K562 (cell line): ENCODE data around the gene SMC4. TPM values are rescaled to one million over a fixed set of nuclear protein-coding genes. Genes with fewer than 3 reads are reported as not detected.

Experiments used
- ATAC-seq: fragments of 200-7000 bp; cut with Tn5 transposase; 3 replicates; pipeline ENCODE4 v1.9.1; 2020; ENCODE audit warnings: moderate library complexity
- BruUV-seq: library from RNA; stranded (reverse); fragments of 400-500 nt; replicated peaks from 2 replicates; lab custom pipeline; 2021; lab: Mats Ljungman, UMichigan
- CTCF ChIA-PET: fragments of 300-600 bp; formaldehyde crosslinking; extraction: SDS; loops from one replicate; lab custom pipeline; 2021; ENCODE audit warnings: low intra/inter-chr PET ratio; lab: Yijun Ruan, JAX
- POLR2A ChIA-PET: fragments of 300-600, 350-650 bp; sonication (Branson Sonifier 250); formaldehyde crosslinking; extraction: SDS; loops from one replicate; lab custom pipeline; 2021; ENCODE audit warnings: antibody characterized with exemption, inconsistent platforms; lab: Yijun Ruan, JAX
- DNase-seq, 4 experiments: peaks; one replicate each; pipeline versions ENCODE4 v3.0.0 to v3.0.0-alpha.2; 2011 to 2018; ENCODE audit warnings: low spot score in 3 of 4, mixed read lengths in 3 of 4; ENCODE audit errors: extremely low read depth in 1 of 4
- FAIRE-seq: peaks from 2 replicates; lab custom pipeline; 2011; peaks lifted over from hg19 to GRCh38; lab: Jason Lieb, UNC
- H2AFZ ChIP-seq: 2 replicates; pipeline ENCODE4 v1.6.0; 2011; ENCODE audit warnings: low read depth, low read length, control low read depth, inconsistent platforms
- H3K27ac ChIP-seq: fragments of 200-600 bp; 3 replicates; pipeline ENCODE4 v1.8.0; 2011; ENCODE audit warnings: low read depth, mild to moderate bottlenecking, control low read depth, inconsistent platforms, low read length, moderate library complexity, mixed read lengths; ENCODE audit errors: extremely low read depth
- H3K27me3 ChIP-seq, 2 experiments: fragments of 300-600 bp in 1 of 2; 2 replicates in 1 of 2; 3 replicates in 1 of 2; pipeline versions ENCODE4 v1.6.0 to v1.8.0; 2011; ENCODE audit warnings: inconsistent platforms in 2 of 2, low read length in 2 of 2, mild to moderate bottlenecking in 1 of 2, mixed read lengths in 1 of 2, moderate library complexity in 1 of 2; ENCODE audit not compliant: control insufficient read depth in 2 of 2, insufficient read depth in 2 of 2
- H3K36me3 ChIP-seq: fragments of 300-600 bp; 3 replicates; pipeline ENCODE4 v1.8.0; 2011; ENCODE audit warnings: mild to moderate bottlenecking, low read length, inconsistent platforms; ENCODE audit not compliant: control insufficient read depth, insufficient read depth
- H3K4me1 ChIP-seq, 2 experiments: fragments of 200-600 bp in 1 of 2; replicated peaks in 1 of 2; 2 replicates in 1 of 2; 3 replicates in 1 of 2; pipeline versions ENCODE4 v1.5.1 to v1.8.0; 2011; ENCODE audit warnings: inconsistent platforms in 2 of 2, low read length in 2 of 2, mild to moderate bottlenecking in 1 of 2, mixed read lengths in 1 of 2, moderate library complexity in 1 of 2; ENCODE audit not compliant: control insufficient read depth in 2 of 2, insufficient read depth in 2 of 2
- H3K4me2 ChIP-seq: 2 replicates; pipeline ENCODE4 v1.6.1; 2011; ENCODE audit warnings: low read length, control low read depth, inconsistent platforms, mixed read lengths; ENCODE audit not compliant: insufficient read depth
- H3K4me3 ChIP-seq: fragments of 200-600 bp; sonication (generic), shearing (Covaris generic); 2 replicates; pipeline ENCODE4 v1.5.1; 2016; ENCODE audit warnings: control low read depth, inconsistent platforms
- H3K79me2 ChIP-seq: fragments of 200-600 bp; 3 replicates; pipeline ENCODE4 v1.8.0; 2011; ENCODE audit warnings: low read length, inconsistent platforms; ENCODE audit not compliant: control insufficient read depth, insufficient read depth
- H3K9ac ChIP-seq, 2 experiments: 2 replicates each; pipeline versions ENCODE4 v1.6.0 to v1.6.1; 2011; ENCODE audit warnings: low read depth in 2 of 2, low read length in 2 of 2, control low read depth in 1 of 2, inconsistent platforms in 1 of 2, mild to moderate bottlenecking in 1 of 2, mixed read lengths in 1 of 2; ENCODE audit not compliant: insufficient read depth in 1 of 2
- H3K9me1 ChIP-seq: one replicate; pipeline ENCODE4 v1.6.0; 2011; ENCODE audit warnings: inconsistent platforms, mild to moderate bottlenecking, low read length, moderate library complexity; ENCODE audit not compliant: control insufficient read depth, insufficient read depth
- H3K9me3 ChIP-seq: replicated peaks from 2 replicates; pipeline ENCODE4 v1.5.1; 2011; ENCODE audit warnings: low read depth, low read length, inconsistent platforms; ENCODE audit not compliant: control insufficient read depth, insufficient read depth
- H4K20me1 ChIP-seq: replicated peaks from 2 replicates; pipeline ENCODE4 v1.6.1; 2011; ENCODE audit warnings: low read length, inconsistent platforms, mixed read lengths; ENCODE audit not compliant: control insufficient read depth, insufficient read depth
- E2F4 ChIP-seq: sonication (generic); formaldehyde crosslinking; IDR thresholded peaks from 2 replicates; pipeline ENCODE4 v1.8.0; 2022; ENCODE audit warnings: mild to moderate bottlenecking, low read depth, missing genetic modification reagents
- EGR1 ChIP-seq: fragments of 450-650 bp; conservative IDR thresholded peaks from 2 replicates; pipeline ENCODE4 v1.6.1; 2017; ENCODE audit warnings: mild to moderate bottlenecking
- IFI16 ChIP-seq: fragments of 250-450 bp; sonication (Bioruptor Pico); IDR thresholded peaks from 2 replicates; pipeline ENCODE4 v2.1.2; 2022; ENCODE audit warnings: mild to moderate bottlenecking, inconsistent platforms
- NRF1 ChIP-seq, 2 experiments: fragments of 450-650 bp; IDR thresholded peaks in 1 of 2; conservative IDR thresholded peaks in 1 of 2; 2 replicates each; pipeline ENCODE4 v1.6.1; 2014; ENCODE audit warnings: mild to moderate bottlenecking in 2 of 2
- ZNF175 ChIP-seq: fragments of 200-800 bp; sonication (Bioruptor generic); IDR thresholded peaks from 2 replicates; pipeline ENCODE4 v1.6.1; 2016; ENCODE audit warnings: low read depth, mild to moderate bottlenecking, missing genetic modification characterization, missing compliant biosample characterization
- ZNF253 ChIP-seq: fragments of 250-450 bp; sonication (Bioruptor Pico); conservative IDR thresholded peaks from 2 replicates; pipeline ENCODE4 v1.6.1; 2021; ENCODE audit warnings: mild to moderate bottlenecking
- WGBS: fragments of 100-300 bp; shearing (Covaris generic); methylation state at CpG from one replicate; pipeline ENCODE4 v1.1.6; 2016; ENCODE audit warnings: low coverage, mixed read lengths; ENCODE audit not compliant: insufficient coverage; ENCODE audit errors: missing lambda C conversion rate; 5-methylcytosine and 5-hydroxymethylcytosine counted together
- in situ Hi-C: fragments of 300-500 bp; cut with MboI; formaldehyde crosslinking; loops from 4 replicates; pipeline ENCODE4 v1.15.0; 2018; ENCODE audit warnings: inconsistent platforms, mixed read lengths
- intact Hi-C: fragments of 100-400 bp; cut with micrococcal nuclease; formaldehyde crosslinking; loops from 2 replicates; pipeline ENCODE4 v1.14.2; 2022
- polyA plus RNA-seq, 8 experiments: library from polyadenylated mRNA; depleted of rRNA in 4 of 8; stranded (reverse) in 5 of 8; unstranded in 3 of 8; fragments of >200 nt; fragmentation: Nextera tagmentation in 2 of 8; fragmentation: Illumina TruSeq in 1 of 8; extraction: Ambion mirVana in 2 of 8; extraction: Trizol in 1 of 8; gene quantifications; 2 replicates each; pipeline versions ENCODE4 v1.2.1 to v1.2.3, GENCODE V29; 2011 to 2014; ENCODE audit warnings: inconsistent platforms in 1 of 8, missing spikeins in 1 of 8
- total RNA-seq, 7 experiments: library from RNA; depleted of rRNA in 6 of 7; stranded (reverse); fragments of >200 nt in 6 of 7; fragmentation: Illumina TruSeq in 2 of 7; extraction: Trizol in 2 of 7; gene quantifications; 2 replicates each; pipeline versions ENCODE4 v1.2.1 to v1.2.3, GENCODE V29; 2011 to 2021; ENCODE audit warnings: low replicate concordance in 1 of 7

SMC4 gene
- total and polyA plus RNA-seq, 9 of the 15 experiments (the other 6 are each of a cell fraction or from before 2014, with no cell fraction given), result 87.9 to 347 (median 176) TPM

- H2AFZ ChIP-seq, result no peak overlapping the region; the same call in 1 of the 2 replicates
- intact Hi-C loops, result no loop called here
- POLR2A ChIA-PET, result interaction anchor here (6.8 kb wide), 1 partner anchor 11 kb away, joined by 51 read pairs; the partner anchor contains the start of gene TRIM59
- TF ChIP-seq EGR1, result no peak
- TF ChIP-seq, all 486 proteins: peak for 0
- H4K20me1 ChIP-seq, result no peaks in the 10 kb centered on the region
- no peaks in the 10 kb centered on the region for H3K9me3 ChIP-seq
- H3K9ac ChIP-seq, result no peak overlapping the region
- FAIRE-seq (no peak), DNase-seq (no peak), ATAC-seq (peak; percentile 42)
- CTCF ChIA-PET, result no interaction called here
- 35% methylated on average over 3 of the region's 3 CpGs for WGBS
- peaks cover 10 to 14% of the 10 kb centered on the region in 2 experiments for H3K4me1 ChIP-seq
- H3K36me3 ChIP-seq, result no peaks in the 10 kb centered on the region
- no peaks in the 10 kb centered on the region for H3K9me1 ChIP-seq
- no peaks in the 10 kb centered on the region for H3K27me3 ChIP-seq
- in situ Hi-C loops, result loop anchor here (25.0 kb wide), 1 partner anchor 573 kb away; no protein-coding TSS in a partner anchor
- H3K27ac ChIP-seq, result no peak overlapping the region
- no peak overlapping the region; the same call in 1 of the 2 replicates for H3K4me2 ChIP-seq
- no peak overlapping the region for H3K4me3 ChIP-seq
- no TSS peak for BruUV-seq
- H3K79me2 ChIP-seq, result no peaks in the 10 kb centered on the region
Measured at GRCh38 chr3:160460033-160460432, 60.6 kb downstream of the SMC4 start.

GRCh38 chr3:160464321-160464720 is 64.9 kb downstream of the SMC4 start:
- Histone ChIP-seq H4K20me1 (no peaks in the 10 kb centered on the region), H3K4me2 (no peak overlapping the region), H3K36me3 (no peaks in the 10 kb centered on the region), H3K4me3 (no peak overlapping the region), H3K9me1 (no peaks in the 10 kb centered on the region), H3K27me3 (no peaks in the 10 kb centered on the region), H3K4me1 (peaks cover 0 to 13% of the 10 kb centered on the region in 2 experiments; a peak in 4 of 5 replicates), H2AFZ (no peak overlapping the region), H3K27ac (no peak overlapping the region), H3K79me2 (no peaks in the 10 kb centered on the region), H3K9me3 (no peaks in the 10 kb centered on the region), H3K9ac (no peak overlapping the region)
- in situ Hi-C loops, result loop anchor here (25.0 kb wide), 1 partner anchor 577 kb away; no protein-coding TSS in a partner anchor
- CTCF ChIA-PET, result no interaction called here
- BruUV-seq, result no TSS peak
- 12% methylated on average over 2 of the region's 2 CpGs for WGBS
- no peak for FAIRE-seq
- no peak for DNase-seq
- intact Hi-C loops, result no loop called here
- no peak for ATAC-seq
- POLR2A ChIA-PET, result interaction anchor here (1.1 kb wide), 1 partner anchor 14 kb away, joined by 6 read pairs; the partner anchor contains the start of gene TRIM59
- TF ChIP-seq E2F4 (no peak), ZNF253 (CRISPR knock-in tag) (no peak), IFI16 (CRISPR knock-in tag) (no peak), NRF1 (conservative IDR thresholded peaks at IDR 0.05 in 1 of 2, IDR thresholded peaks at IDR 0.05 in 1 of 2) (no peak), ZNF175 (no peak)
